OCI-LY7 (cell line): ENCODE measurements around the gene CCDC78. TPM values are rescaled to one million over a fixed set of nuclear protein-coding genes. Genes with fewer than 3 reads are reported as not detected.

Experiments
- BruUV-seq: library from RNA; stranded (reverse); fragments of 400-500 nt; replicated peaks from 2 replicates; lab custom pipeline; 2021; lab: Mats Ljungman, UMichigan
- CTCF ChIA-PET: fragments of 300-600 bp; sonication (Branson Sonifier 250); formaldehyde crosslinking; loops from one replicate; lab custom pipeline; 2022; ENCODE audit warnings: antibody characterized with exemption; ENCODE audit not compliant: unreplicated experiment; lab: Charles Lee
- POLR2A ChIA-PET: fragments of 300-600 bp; sonication (Branson Sonifier 250); formaldehyde crosslinking; loops from one replicate; lab custom pipeline; 2022; ENCODE audit warnings: antibody characterized with exemption; lab: Charles Lee
- DNase-seq: peaks from one replicate; pipeline ENCODE4 v3.0.0-alpha.2; 2015; ENCODE audit warnings: low spot score
- H2AFZ ChIP-seq: fragments of 200-600 bp; sonication (generic), shearing (Covaris generic); 2 replicates; pipeline ENCODE4 v1.6.1; 2014; ENCODE audit warnings: mild to moderate bottlenecking, antibody characterized with exemption, low read length, moderate library complexity
- H3K27ac ChIP-seq: fragments of 200-600 bp; sonication (generic); 2 replicates; pipeline ENCODE4 v1.5.1; 2014; ENCODE audit warnings: mixed run types, low read depth, mild to moderate bottlenecking, moderate library complexity, low read length, inconsistent platforms; ENCODE audit not compliant: poor library complexity, severe bottlenecking
- H3K36me3 ChIP-seq: fragments of 200-600 bp; sonication (generic); 2 replicates; pipeline ENCODE4 v1.6.1; 2014; ENCODE audit warnings: mild to moderate bottlenecking, antibody characterized with exemption, low read length, moderate library complexity, mixed read lengths; ENCODE audit not compliant: insufficient read depth
- H3K4me1 ChIP-seq: fragments of 200-600 bp; sonication (generic); 2 replicates; pipeline ENCODE4 v1.5.1; 2014; ENCODE audit warnings: mild to moderate bottlenecking, low read length; ENCODE audit not compliant: insufficient read depth, poor library complexity, severe bottlenecking
- H3K4me2 ChIP-seq: fragments of 200-600 bp; sonication (generic); 2 replicates; pipeline ENCODE4 v1.6.1; 2014; ENCODE audit warnings: mild to moderate bottlenecking, low read length
- H3K4me3 ChIP-seq: fragments of 200-600 bp; sonication (generic); 2 replicates; pipeline ENCODE4 v1.5.1; 2014; ENCODE audit warnings: mild to moderate bottlenecking, low read depth, low read length; ENCODE audit not compliant: poor library complexity, severe bottlenecking
- H3K79me2 ChIP-seq: fragments of 200-600 bp; sonication (generic); 2 replicates; pipeline ENCODE4 v1.6.1; 2016; ENCODE audit warnings: low read depth, mild to moderate bottlenecking, low read length, moderate library complexity, mixed read lengths; ENCODE audit not compliant: insufficient read depth
- H3K9me2 ChIP-seq: fragments of 200-600 bp; sonication (generic); 2 replicates; pipeline ENCODE4 v1.6.1; 2016; ENCODE audit warnings: mild to moderate bottlenecking, low read length, mixed read lengths; ENCODE audit not compliant: insufficient read depth
- H3K9me3 ChIP-seq: fragments of 200-600 bp; sonication (generic); 2 replicates; pipeline ENCODE4 v1.6.1; 2014; ENCODE audit warnings: mild to moderate bottlenecking, mixed run types, low read length, mixed read lengths
- H4K20me1 ChIP-seq: fragments of 200-600 bp; sonication (generic); 2 replicates; pipeline ENCODE4 v1.6.1; 2014; ENCODE audit warnings: mild to moderate bottlenecking, antibody characterized with exemption, low read length, moderate library complexity, mixed read lengths; ENCODE audit not compliant: insufficient read depth
- CTCF ChIP-seq: fragments of 200-600 bp; sonication (generic); conservative IDR thresholded peaks from 2 replicates; pipeline ENCODE4 v1.5.1; 2014; ENCODE audit warnings: mild to moderate bottlenecking, antibody characterized with exemption, low read length, moderate library complexity, mixed read lengths
- EZH2phosphoT487 ChIP-seq: fragments of 200-600 bp; sonication (generic); IDR thresholded peaks from 2 replicates; pipeline ENCODE4 v1.6.1; 2018; ENCODE audit warnings: low read depth, borderline replicate concordance, mild to moderate bottlenecking, mixed run types, antibody characterized with exemption, low read length, moderate library complexity, mixed read lengths
- intact Hi-C: fragments of 100-400 bp; cut with micrococcal nuclease; formaldehyde crosslinking; loops from one replicate; pipeline ENCODE4 v1.10.0; 2022; ENCODE audit not compliant: unreplicated experiment
- total RNA-seq, 2 experiments: library from RNA; depleted of rRNA in 1 of 2; stranded (reverse); fragments of >200 nt in 1 of 2; shearing (Covaris generic) in 1 of 2; gene quantifications; 2 replicates each; pipeline ENCODE4 v1.2.3, GENCODE V29; 2014 to 2022

The CCDC78 gene
- total RNA-seq, 2 experiments from 2014 or later, result 25.8 to 57.9 TPM

GRCh38 chr16:764184-764750 lies 38.0 kb upstream of the CCDC78 start:
- TF ChIP-seq CTCF (no peak), EZH2phosphoT487 (no peak)
- no peaks in the 10 kb centered on the region for H3K9me2 ChIP-seq
- BruUV-seq, result no TSS peak
- no peak overlapping the region for H2AFZ ChIP-seq
- H3K4me3 ChIP-seq, result no peak overlapping the region
- H3K36me3 ChIP-seq, result no peaks in the 10 kb centered on the region
- H3K27ac ChIP-seq, result no peak overlapping the region
- no peaks in the 10 kb centered on the region for H3K79me2 ChIP-seq
- no peak for DNase-seq
- ChIA-PET CTCF (no interaction called here), POLR2A (no interaction called here)
- intact Hi-C loops, result no loop called here
- H3K4me1 ChIP-seq, result no peaks in the 10 kb centered on the region
- no peaks in the 10 kb centered on the region for H4K20me1 ChIP-seq
- H3K9me3 ChIP-seq, result no peaks in the 10 kb centered on the region
- H3K4me2 ChIP-seq, result no peak overlapping the region

GRCh38 chr16:763369-764183 lies 37.3 kb upstream of the CCDC78 start:
- Histone ChIP-seq H3K4me3 (no peak overlapping the region), H2AFZ (no peak overlapping the region), H3K36me3 (no peaks in the 10 kb centered on the region), H3K9me3 (no peaks in the 10 kb centered on the region), H3K9me2 (no peaks in the 10 kb centered on the region), H3K4me1 (no peaks in the 10 kb centered on the region), H3K4me2 (no peak overlapping the region), H3K27ac (no peak overlapping the region), H3K79me2 (no peaks in the 10 kb centered on the region), H4K20me1 (no peaks in the 10 kb centered on the region)
- POLR2A ChIA-PET, result interaction anchor here (0.6 kb wide), 1 partner anchor 10 kb away, joined by 6 read pairs; no protein-coding TSS in a partner anchor
- intact Hi-C loops, result no loop called here
- TF ChIP-seq CTCF (no peak), EZH2phosphoT487 (no peak)
- BruUV-seq, result no TSS peak
- CTCF ChIA-PET, result no interaction called here
- no peak for DNase-seq
